HFF-Myc (cell line): Measurements from ENCODE around the gene CREB3L4.

Experiments
- DNase-seq: peaks from one replicate; pipeline ENCODE4 v3.0.0-alpha.2; 2011; ENCODE audit warnings: low read depth; ENCODE audit errors: extremely low read depth
- H3K4me3 ChIP-seq: replicated peaks from 2 replicates; pipeline ENCODE4 v1.5.1; 2011; ENCODE audit warnings: low read depth, mild to moderate bottlenecking, control low read depth, low read length
- TF ChIP-seq, protein P1 (sequence below): IDR thresholded peaks from 2 replicates; pipeline ENCODE4 v1.5.1; 2012; ENCODE audit warnings: mild to moderate bottlenecking, low read depth, low read length, control low read depth; ENCODE audit errors: missing control alignments

The CREB3L4 gene

GRCh38 chr1:153968000-153968363, 280 bp downstream of the CREB3L4 start:
- no peak for DNase-seq
- H3K4me3 ChIP-seq, result peak overlapping the region; percentile 68
- TF ChIP-seq, protein P1, sequence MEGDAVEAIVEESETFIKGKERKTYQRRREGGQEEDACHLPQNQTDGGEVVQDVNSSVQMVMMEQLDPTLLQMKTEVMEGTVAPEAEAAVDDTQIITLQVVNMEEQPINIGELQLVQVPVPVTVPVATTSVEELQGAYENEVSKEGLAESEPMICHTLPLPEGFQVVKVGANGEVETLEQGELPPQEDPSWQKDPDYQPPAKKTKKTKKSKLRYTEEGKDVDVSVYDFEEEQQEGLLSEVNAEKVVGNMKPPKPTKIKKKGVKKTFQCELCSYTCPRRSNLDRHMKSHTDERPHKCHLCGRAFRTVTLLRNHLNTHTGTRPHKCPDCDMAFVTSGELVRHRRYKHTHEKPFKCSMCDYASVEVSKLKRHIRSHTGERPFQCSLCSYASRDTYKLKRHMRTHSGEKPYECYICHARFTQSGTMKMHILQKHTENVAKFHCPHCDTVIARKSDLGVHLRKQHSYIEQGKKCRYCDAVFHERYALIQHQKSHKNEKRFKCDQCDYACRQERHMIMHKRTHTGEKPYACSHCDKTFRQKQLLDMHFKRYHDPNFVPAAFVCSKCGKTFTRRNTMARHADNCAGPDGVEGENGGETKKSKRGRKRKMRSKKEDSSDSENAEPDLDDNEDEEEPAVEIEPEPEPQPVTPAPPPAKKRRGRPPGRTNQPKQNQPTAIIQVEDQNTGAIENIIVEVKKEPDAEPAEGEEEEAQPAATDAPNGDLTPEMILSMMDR, result no peak

- no peak for DNase-seq
Observed at GRCh38 chr1:153968408-153968807, 706 bp downstream of the CREB3L4 start.

GRCh38 chr1:153968972-153969371, 1.3 kb downstream of the CREB3L4 start:
- H3K4me3 ChIP-seq, result peak overlapping the region; percentile 68
- TF ChIP-seq, protein P1, result no peak
- no peak for DNase-seq

More at GRCh38 chr1:153968408-153968807, 706 bp downstream of the CREB3L4 start:
- TF ChIP-seq, protein P1, result no peak
- peak overlapping the region; percentile 68 for H3K4me3 ChIP-seq

DNA sequence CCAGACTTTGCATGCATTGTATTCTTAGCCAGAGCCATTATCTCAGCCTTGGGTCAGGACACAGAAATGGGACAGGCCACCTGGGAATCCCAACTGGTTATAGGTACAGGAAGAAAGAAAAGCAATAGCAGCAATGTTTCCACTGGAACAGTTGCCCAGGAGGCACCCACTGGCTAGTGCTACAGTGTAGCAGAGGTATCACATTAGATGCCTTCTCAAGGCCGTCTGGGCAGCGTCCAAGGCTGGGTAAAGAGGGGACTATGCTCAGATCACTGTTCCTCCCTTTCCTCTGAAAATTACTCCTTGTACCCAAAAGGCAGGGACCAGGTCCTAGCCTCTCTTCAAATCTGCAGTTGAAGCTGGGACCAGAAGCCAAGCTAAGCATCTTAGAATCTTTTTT, 2.6 kb downstream of the CREB3L4 start:
- no peak for DNase-seq
- no peak overlapping the region for H3K4me3 ChIP-seq
- TF ChIP-seq, protein P1, result no peak

- TF ChIP-seq, protein P1, result no peak
- no peak for DNase-seq
- H3K4me3 ChIP-seq, result no peak overlapping the region
Observed at GRCh38 chr1:153973071-153973470, 5.4 kb downstream of the CREB3L4 start.

- no peak for DNase-seq
- H3K4me3 ChIP-seq, result no peak overlapping the region
- TF ChIP-seq, protein P1, result no peak
Observed at GRCh38 chr1:153973525-153973924, 5.8 kb downstream of the CREB3L4 start.

GRCh38 chr1:153976819-153977249, 9.1 kb downstream of the CREB3L4 start:
- peak overlapping the region; percentile 78 for H3K4me3 ChIP-seq
- TF ChIP-seq, protein P1, result no peak

More at GRCh38 chr1:153976819-153977249, 9.1 kb downstream of the CREB3L4 start:
- DNase-seq, result no peak
